Activated naive CD4-positive, alpha-beta T cell treated with anti-CD3 and anti-CD28 coated beads for 36 hours (primary cell): ENCODE results near the gene CCDC182. TPM values are rescaled to one million over a fixed set of nuclear protein-coding genes. Genes with fewer than 3 reads are reported as not detected.

Source experiments
- CTCF ChIA-PET: fragments of 350-600 bp; sonication (Branson Sonifier 250); formaldehyde crosslinking; loops from one replicate; lab custom pipeline; 2021; ENCODE audit warnings: antibody characterized with exemption; lab: Charles Lee
- DNase-seq: peaks from one replicate; pipeline ENCODE4 v3.0.0-alpha.2; 2020
- H3K27ac Mint-ChIP-seq: one replicate; pipeline ENCODE4 v1.8.0; 2021; ENCODE audit warnings: mild to moderate bottlenecking, mixed read lengths
- H3K27me3 Mint-ChIP-seq: one replicate; pipeline ENCODE4 v1.8.0; 2021; ENCODE audit warnings: low read depth, mixed read lengths
- H3K36me3 Mint-ChIP-seq: one replicate; pipeline ENCODE4 v1.8.0; 2021; ENCODE audit warnings: low read depth, mixed read lengths
- H3K4me1 Mint-ChIP-seq: one replicate; pipeline ENCODE4 v1.8.0; 2021; ENCODE audit warnings: low read depth, mixed read lengths
- H3K4me3 Mint-ChIP-seq: one replicate; pipeline ENCODE4 v1.8.0; 2021; ENCODE audit warnings: mild to moderate bottlenecking, moderate library complexity, mixed read lengths
- H3K9me3 Mint-ChIP-seq: one replicate; pipeline ENCODE4 v1.8.0; 2021; ENCODE audit warnings: mixed read lengths
- intact Hi-C: fragments of 100-400 bp; cut with micrococcal nuclease; formaldehyde crosslinking; loops from one replicate; pipeline ENCODE4 v1.15.1; 2023
- total RNA-seq, 2 experiments: library from RNA; stranded (reverse); gene quantifications; one replicate each; pipeline ENCODE4 v1.2.3, GENCODE V29; 2021

The CCDC182 gene
- total RNA-seq, 2 experiments from 2014 or later, result not detected

- CTCF ChIA-PET, result interaction anchor here (1.5 to 1.6 kb wide), 2 partner anchors 8 to 28 kb away, joined by 4 to 5 read pairs; no protein-coding TSS in a partner anchor
Observed at GRCh38 chr17:57755480-57756070, 10.5 kb upstream of the CCDC182 start.

DNA sequence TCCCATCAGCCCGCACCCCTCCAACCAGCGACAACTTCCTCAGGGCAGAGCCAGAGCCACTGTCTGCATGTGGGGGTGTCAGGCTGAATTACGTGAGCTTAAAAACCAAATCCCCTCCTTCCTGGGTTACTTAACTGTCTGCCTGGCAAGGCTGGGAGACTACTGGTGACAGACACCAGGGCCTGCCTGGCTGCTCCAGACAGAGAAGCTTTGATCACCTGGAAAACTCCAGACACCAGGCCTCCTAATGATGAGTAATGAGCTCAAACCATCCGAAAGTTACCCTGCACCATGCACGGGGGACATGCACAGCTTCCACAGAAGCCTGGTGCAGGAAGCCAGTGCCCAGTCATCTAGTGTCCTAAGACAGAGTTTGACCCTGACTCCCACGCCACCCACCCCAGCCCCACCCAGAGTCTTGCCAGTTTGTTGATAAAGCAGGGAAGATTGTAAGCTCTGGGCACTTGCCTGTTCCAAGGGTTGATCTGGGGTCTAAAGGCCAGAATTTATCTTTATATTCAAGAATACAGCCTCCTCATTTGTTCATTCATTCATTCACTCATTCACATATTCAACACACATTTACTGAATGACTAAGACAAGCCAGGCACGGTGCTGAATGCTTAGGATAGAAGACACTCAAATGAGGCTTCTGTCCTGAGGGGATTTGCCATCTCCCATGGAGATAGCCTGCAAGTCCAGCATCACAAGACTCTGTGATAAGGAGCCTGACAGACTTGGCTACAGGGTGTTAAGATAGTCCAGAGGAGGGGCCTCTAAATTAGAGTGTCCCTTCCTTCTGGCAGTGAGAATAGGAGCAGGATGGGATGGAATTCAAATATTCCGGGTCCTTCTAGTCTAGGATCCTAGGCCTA is 7.2 kb upstream of the CCDC182 start:
- CTCF ChIA-PET, result interaction anchor here (1.0 kb wide), 1 partner anchor 12 kb away, joined by 4 read pairs; no protein-coding TSS in a partner anchor
- H3K27ac Mint-ChIP-seq, result no peak overlapping the region
- no peak for DNase-seq
- H3K9me3 Mint-ChIP-seq, result no peaks in the 10 kb centered on the region
- no peaks in the 10 kb centered on the region for H3K36me3 Mint-ChIP-seq
- H3K27me3 Mint-ChIP-seq, result peaks cover 2% of the 10 kb centered on the region
- intact Hi-C loops, result no loop called here
- no peak overlapping the region for H3K4me3 Mint-ChIP-seq
- no peaks in the 10 kb centered on the region for H3K4me1 Mint-ChIP-seq

More at GRCh38 chr17:57755480-57756070, 10.5 kb upstream of the CCDC182 start:
- H3K4me1 Mint-ChIP-seq, result no peaks in the 10 kb centered on the region
- intact Hi-C loops, result no loop called here
- DNase-seq, result no peak
- H3K36me3 Mint-ChIP-seq, result no peaks in the 10 kb centered on the region
- no peak overlapping the region for H3K4me3 Mint-ChIP-seq
- no peaks in the 10 kb centered on the region for H3K9me3 Mint-ChIP-seq
- H3K27ac Mint-ChIP-seq, result no peak overlapping the region
- no peaks in the 10 kb centered on the region for H3K27me3 Mint-ChIP-seq

DNA sequence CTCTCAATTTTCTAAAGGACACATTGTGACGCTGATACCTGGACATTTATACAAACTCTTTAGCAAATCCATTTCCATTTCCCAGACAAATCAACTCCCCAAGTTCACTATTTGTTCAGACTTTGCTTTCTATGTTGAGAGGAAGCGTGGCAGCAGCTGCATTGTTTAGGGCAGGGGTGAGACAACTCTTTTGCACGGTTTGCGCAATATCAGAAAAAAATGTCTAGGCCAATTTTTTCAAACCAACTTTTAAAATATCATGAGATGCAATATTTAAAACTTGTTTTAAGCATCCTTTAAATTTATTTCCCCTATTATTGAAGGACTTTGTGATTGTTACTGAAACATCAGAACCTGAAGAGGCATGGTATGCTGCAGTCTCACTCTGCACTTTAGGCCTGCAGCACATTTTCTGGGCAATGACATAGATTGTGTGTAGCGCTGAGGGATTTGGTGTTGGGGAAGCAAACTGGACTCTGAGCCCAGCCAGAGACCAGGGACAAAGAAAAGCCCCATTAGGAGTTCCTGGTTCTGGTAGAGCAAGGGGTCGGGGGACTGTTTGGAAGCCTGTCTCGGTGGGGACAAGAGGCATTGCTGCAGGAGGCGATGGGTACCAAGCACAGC is 6.4 kb upstream of the CCDC182 start:
- intact Hi-C loops, result no loop called here
- H3K4me3 Mint-ChIP-seq, result no peak overlapping the region
- DNase-seq, result no peak
- H3K9me3 Mint-ChIP-seq, result no peaks in the 10 kb centered on the region
- H3K27ac Mint-ChIP-seq, result no peak overlapping the region
- no peaks in the 10 kb centered on the region for H3K4me1 Mint-ChIP-seq
- peaks cover 2% of the 10 kb centered on the region for H3K27me3 Mint-ChIP-seq
- H3K36me3 Mint-ChIP-seq, result no peaks in the 10 kb centered on the region
- CTCF ChIA-PET, result interaction anchor here (0.9 kb wide), 1 partner anchor 32 kb away, joined by 3 read pairs; no protein-coding TSS in a partner anchor

GRCh38 chr17:57750895-57751294 is 5.8 kb upstream of the CCDC182 start:
- CTCF ChIA-PET, result interaction anchor here (0.8 to 2.4 kb wide), 5 partner anchors 9 to 508 kb away, joined by 3 to 7 read pairs (median 3); no protein-coding TSS in a partner anchor
- Mint-ChIP-seq H3K36me3 (no peaks in the 10 kb centered on the region), H3K27me3 (peaks cover 2% of the 10 kb centered on the region), H3K4me3 (no peak overlapping the region), H3K4me1 (no peaks in the 10 kb centered on the region), H3K27ac (no peak overlapping the region), H3K9me3 (no peaks in the 10 kb centered on the region)
- intact Hi-C loops, result no loop called here
- no peak for DNase-seq

GRCh38 chr17:57750109-57750871 is 5.2 kb upstream of the CCDC182 start:
- Mint-ChIP-seq H3K9me3 (no peaks in the 10 kb centered on the region), H3K4me1 (no peaks in the 10 kb centered on the region), H3K27ac (no peak overlapping the region), H3K27me3 (peaks cover 2% of the 10 kb centered on the region), H3K4me3 (no peak overlapping the region), H3K36me3 (no peaks in the 10 kb centered on the region)
- intact Hi-C loops, result no loop called here
- CTCF ChIA-PET, result interaction anchor here (0.8 to 2.4 kb wide), 6 partner anchors 9 to 507 kb away, joined by 3 to 7 read pairs (median 4); no protein-coding TSS in a partner anchor
- no peak for DNase-seq

- no peaks in the 10 kb centered on the region for H3K9me3 Mint-ChIP-seq
- intact Hi-C loops, result loop anchor here (5.0 kb wide), 1 partner anchor 77 kb away; no protein-coding TSS in a partner anchor
- no peak overlapping the region for H3K4me3 Mint-ChIP-seq
- no peaks in the 10 kb centered on the region for H3K36me3 Mint-ChIP-seq
- no peaks in the 10 kb centered on the region for H3K4me1 Mint-ChIP-seq
- H3K27ac Mint-ChIP-seq, result no peak overlapping the region
- peaks cover 2% of the 10 kb centered on the region for H3K27me3 Mint-ChIP-seq
- no peak for DNase-seq
- CTCF ChIA-PET, result interaction anchor here (1.1 to 2.4 kb wide), 3 partner anchors 34 to 506 kb away, joined by 5 to 7 read pairs (median 7); no protein-coding TSS in a partner anchor
Observed at GRCh38 chr17:57749701-57750100, 4.6 kb upstream of the CCDC182 start.

GRCh38 chr17:57747221-57748017 is 2.3 kb upstream of the CCDC182 start:
- H3K9me3 Mint-ChIP-seq, result no peaks in the 10 kb centered on the region
- CTCF ChIA-PET, result interaction anchor here (0.6 to 2.5 kb wide), 25 partner anchors 8 to 622 kb away, joined by 3 to 21 read pairs (median 3); no protein-coding TSS in a partner anchor
- peaks cover 2% of the 10 kb centered on the region for H3K27me3 Mint-ChIP-seq
- no peak overlapping the region for H3K4me3 Mint-ChIP-seq
- DNase-seq, result peak; percentile 52
- H3K4me1 Mint-ChIP-seq, result no peaks in the 10 kb centered on the region
- no peak overlapping the region for H3K27ac Mint-ChIP-seq
- intact Hi-C loops, result loop anchor here (1.0 to 5.0 kb wide), 4 partner anchors 75 to 616 kb away; no protein-coding TSS in a partner anchor
- H3K36me3 Mint-ChIP-seq, result no peaks in the 10 kb centered on the region

DNA sequence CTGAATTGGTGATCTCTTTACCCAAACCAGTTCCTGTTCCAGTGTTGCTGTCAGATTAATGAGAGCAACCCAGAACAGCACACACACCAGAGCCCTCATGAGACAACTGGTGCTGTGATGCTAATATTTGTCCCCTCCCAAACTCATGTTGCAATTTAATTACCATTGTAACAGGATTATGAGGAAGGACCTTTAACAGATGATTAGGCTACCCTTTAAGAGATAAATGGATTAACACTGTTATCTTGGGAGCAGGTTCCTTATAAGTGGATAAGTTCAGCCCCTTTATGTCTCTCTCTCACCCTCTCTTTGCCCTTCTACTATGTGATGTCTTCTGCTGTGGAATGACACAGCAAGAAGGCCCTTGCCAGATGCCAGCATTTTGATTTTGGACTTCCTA is 1.1 kb upstream of the CCDC182 start:
- intact Hi-C loops, result loop anchor here (2.0 to 5.0 kb wide), 2 partner anchors 74 to 147 kb away; no protein-coding TSS in a partner anchor
- CTCF ChIA-PET, result interaction anchor here (0.6 to 2.5 kb wide), 8 partner anchors 16 to 503 kb away, joined by 3 to 21 read pairs (median 3); no protein-coding TSS in a partner anchor
- Mint-ChIP-seq H3K27ac (no peak overlapping the region), H3K9me3 (no peaks in the 10 kb centered on the region), H3K27me3 (peaks cover 2% of the 10 kb centered on the region), H3K4me1 (no peaks in the 10 kb centered on the region), H3K4me3 (no peak overlapping the region), H3K36me3 (no peaks in the 10 kb centered on the region)
- no peak for DNase-seq

DNA sequence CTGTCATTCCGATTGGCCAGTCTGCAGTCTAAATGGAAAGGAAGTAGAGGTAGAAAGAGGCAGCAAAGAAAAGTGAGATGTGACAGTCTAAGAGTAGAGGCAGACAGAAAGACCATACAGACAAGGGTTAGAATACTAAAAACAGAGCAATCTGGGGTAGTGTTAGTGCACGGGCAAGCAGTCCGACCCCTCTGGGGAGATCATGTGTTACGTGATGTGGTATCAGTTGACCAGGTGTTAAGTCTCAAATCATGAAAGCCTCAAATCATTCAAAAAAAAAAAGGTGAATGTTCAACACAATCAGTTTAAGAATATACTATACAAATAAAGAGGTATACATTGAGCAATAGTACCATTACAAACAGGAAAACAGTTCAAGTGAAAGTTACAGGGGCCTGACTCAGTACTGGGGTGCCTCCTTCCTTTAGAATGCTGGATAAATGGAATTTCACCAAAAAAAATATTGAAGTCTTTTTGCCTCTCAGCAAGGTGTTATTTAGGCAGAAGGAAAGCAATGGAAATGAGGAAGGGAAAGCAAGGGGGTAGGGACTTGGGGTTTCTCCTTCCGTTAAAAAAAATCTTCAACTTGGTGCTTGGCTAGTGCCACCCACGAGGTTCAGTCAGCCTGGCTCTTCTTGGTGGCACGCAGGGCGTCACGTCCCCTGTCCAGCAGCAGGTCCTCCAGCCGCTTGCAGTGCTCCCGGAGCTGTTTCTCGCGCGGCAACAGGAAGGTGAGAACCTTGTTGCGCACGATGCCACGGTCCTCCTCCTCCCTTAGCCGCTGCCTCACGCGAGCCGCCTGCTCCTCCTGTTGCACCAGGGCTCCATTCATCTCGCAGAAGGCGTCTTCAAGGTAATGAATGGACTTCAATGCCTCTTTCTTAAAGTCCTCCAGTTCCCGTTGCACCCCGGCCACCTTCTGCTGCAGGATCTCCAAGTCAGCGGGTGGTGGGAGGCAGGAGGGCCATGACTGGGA is 616 bp downstream of the CCDC182 start:
- CTCF ChIA-PET, result no interaction called here
- Mint-ChIP-seq H3K4me3 (no peak overlapping the region), H3K27ac (no peak overlapping the region), H3K36me3 (no peaks in the 10 kb centered on the region), H3K9me3 (no peaks in the 10 kb centered on the region), H3K4me1 (no peaks in the 10 kb centered on the region), H3K27me3 (peaks cover 6% of the 10 kb centered on the region)
- no peak for DNase-seq
- intact Hi-C loops, result loop anchor here (5.0 kb wide), 1 partner anchor 72 kb away; no protein-coding TSS in a partner anchor

DNA sequence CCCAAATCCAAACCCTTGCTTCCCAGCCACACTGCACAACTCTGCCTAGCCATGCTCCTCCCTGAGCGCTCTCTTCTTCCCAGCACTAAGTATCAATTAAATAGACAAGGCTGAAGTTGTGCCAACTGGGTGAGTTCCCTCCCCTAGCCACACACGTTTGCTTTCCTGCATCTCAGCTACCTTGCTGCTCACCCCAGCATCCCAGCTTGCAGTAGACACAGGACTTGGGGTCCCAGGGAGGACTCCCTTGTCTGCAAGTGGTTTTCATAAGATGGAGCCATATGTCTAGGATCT is 4.9 kb downstream of the CCDC182 start:
- DNase-seq, result no peak
- H3K4me3 Mint-ChIP-seq, result no peak overlapping the region
- no peaks in the 10 kb centered on the region for H3K36me3 Mint-ChIP-seq
- no peaks in the 10 kb centered on the region for H3K9me3 Mint-ChIP-seq
- H3K4me1 Mint-ChIP-seq, result no peaks in the 10 kb centered on the region
- CTCF ChIA-PET, result interaction anchor here (0.7 to 1.8 kb wide), 8 partner anchors 12 to 498 kb away, joined by 3 to 7 read pairs (median 5); no protein-coding TSS in a partner anchor
- intact Hi-C loops, result no loop called here
- peaks cover 4% of the 10 kb centered on the region for H3K27me3 Mint-ChIP-seq
- H3K27ac Mint-ChIP-seq, result no peak overlapping the region
